Panc1 (cell line): Measurements from ENCODE around the gene RAB14. TPM values are rescaled to one million over a fixed set of nuclear protein-coding genes. Genes with fewer than 3 reads are reported as not detected.

Experiments
- ATAC-seq: fragments of 200-7000 bp; cut with Tn5 transposase; 2 replicates; pipeline ENCODE4 v1.9.1; 2020; ENCODE audit warnings: mild to moderate bottlenecking, moderate library complexity
- BruUV-seq: library from RNA; stranded (reverse); fragments of 400-500 nt; replicated peaks from 2 replicates; lab custom pipeline; 2021; lab: Mats Ljungman, UMichigan
- CTCF ChIA-PET: fragments of 300-600 bp; sonication (Branson Sonifier 250); formaldehyde crosslinking; loops from one replicate; lab custom pipeline; 2022; ENCODE audit warnings: antibody characterized with exemption; lab: Charles Lee
- POLR2A ChIA-PET: fragments of 300-600 bp; sonication (Branson Sonifier 250); formaldehyde crosslinking; loops from one replicate; lab custom pipeline; 2022; ENCODE audit warnings: antibody characterized with exemption; lab: Charles Lee
- DNase-seq: peaks from one replicate; pipeline ENCODE4 v3.0.0-alpha.2; 2010; ENCODE audit warnings: low read depth, low spot score
- H3K27ac ChIP-seq: 2 replicates; pipeline ENCODE4 v1.5.1; 2011; ENCODE audit warnings: mild to moderate bottlenecking, low read length, inconsistent platforms
- H3K27me3 ChIP-seq: fragments of 200-500 bp; sonication (Bioruptor generic); 2 replicates; pipeline ENCODE4 v1.6.0; 2014; ENCODE audit warnings: low read length, inconsistent platforms; ENCODE audit not compliant: control insufficient read depth, insufficient read depth
- H3K36me3 ChIP-seq: fragments of 200-500 bp; sonication (Bioruptor generic); 2 replicates; pipeline ENCODE4 v1.5.1; 2014; ENCODE audit warnings: inconsistent platforms, mild to moderate bottlenecking, low read length, moderate library complexity; ENCODE audit not compliant: control insufficient read depth, insufficient read depth
- H3K4me1 ChIP-seq: 2 replicates; pipeline ENCODE4 v1.5.1; 2011; ENCODE audit warnings: inconsistent platforms, mild to moderate bottlenecking, low read length, moderate library complexity; ENCODE audit not compliant: control insufficient read depth, insufficient read depth
- H3K4me3 ChIP-seq, 2 experiments: 2 replicates each; pipeline ENCODE4 v1.5.1; 2011 to 2012; ENCODE audit warnings: low read depth in 2 of 2, low read length in 2 of 2, mild to moderate bottlenecking in 2 of 2, inconsistent platforms in 1 of 2, moderate library complexity in 1 of 2
- H3K9me3 ChIP-seq: fragments of 200-500 bp; sonication (Bioruptor generic); 2 replicates; pipeline ENCODE4 v1.5.1; 2014; ENCODE audit warnings: low read depth, mild to moderate bottlenecking, inconsistent platforms, low read length, moderate library complexity; ENCODE audit not compliant: control insufficient read depth, insufficient read depth
- POLR2AphosphoS5 ChIP-seq: IDR thresholded peaks from 2 replicates; pipeline ENCODE4 v1.6.1; 2012; ENCODE audit warnings: mild to moderate bottlenecking, low read depth, low read length, moderate library complexity
- SIN3A ChIP-seq: IDR thresholded peaks from 2 replicates; pipeline ENCODE4 v1.6.1; 2012; ENCODE audit warnings: low read depth, mild to moderate bottlenecking, low read length, moderate library complexity, borderline replicate concordance; ENCODE audit not compliant: insufficient read depth
- TCF7L2 ChIP-seq: IDR thresholded peaks from 2 replicates; pipeline ENCODE4 v1.6.1; 2011; ENCODE audit warnings: mild to moderate bottlenecking, low read depth, low read length, inconsistent platforms
- in situ Hi-C: cut with HindIII; loops from 2 replicates; pipeline ENCODE4 v1.10.0; 2016; ENCODE audit warnings: low sequenced_read_pairs, low pct_unique_long_range_greater_than_20kb
- intact Hi-C: fragments of 100-400 bp; cut with micrococcal nuclease; formaldehyde crosslinking; loops from one replicate; pipeline ENCODE4 v1.10.0; 2022; ENCODE audit not compliant: unreplicated experiment
- total RNA-seq: library from RNA; stranded (reverse); gene quantifications from one replicate; pipeline ENCODE4 v1.2.1, GENCODE V29; 2021; ENCODE audit not compliant: unreplicated experiment
- TF ChIP-seq, protein P1 (sequence below), 2 experiments: IDR thresholded peaks; 2 replicates each; pipeline ENCODE4 v1.6.1; 2011 to 2012; ENCODE audit warnings: low read depth in 2 of 2, control low read depth in 1 of 2, low read length in 1 of 2, mild to moderate bottlenecking in 1 of 2, moderate library complexity in 1 of 2; ENCODE audit not compliant: insufficient read depth in 1 of 2
- TF ChIP-seq, protein P2 (sequence below): fragments of 450-650 bp; IDR thresholded peaks from 2 replicates; pipeline ENCODE4 v1.5.1; 2017; ENCODE audit warnings: mild to moderate bottlenecking

Gene RAB14
- total RNA-seq, 1 experiment from 2014 or later = 42.7 TPM

DNA sequence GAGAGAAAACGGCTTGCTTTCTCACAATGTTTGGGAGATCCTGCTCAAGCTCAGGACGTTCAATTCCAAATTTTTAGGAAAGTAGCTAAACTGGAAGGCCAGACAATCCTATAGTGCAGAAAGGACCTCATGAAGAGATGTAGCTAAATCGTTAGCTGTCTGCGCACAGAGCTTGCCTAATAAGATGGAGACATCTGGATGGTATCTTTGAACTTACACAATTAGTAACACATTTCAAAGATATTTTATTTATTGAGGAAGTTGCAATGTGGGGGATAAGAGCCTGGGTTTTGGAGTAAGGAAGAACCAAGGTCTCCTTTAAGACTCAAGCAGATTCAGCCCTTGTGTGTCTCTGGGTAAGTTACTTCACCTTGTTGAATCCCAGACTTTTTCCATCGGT lies 28.6 kb upstream of the RAB14 start:
- BruUV-seq = no TSS peak
- no peak for TF ChIP-seq SIN3A
- TF ChIP-seq, protein P1, sequence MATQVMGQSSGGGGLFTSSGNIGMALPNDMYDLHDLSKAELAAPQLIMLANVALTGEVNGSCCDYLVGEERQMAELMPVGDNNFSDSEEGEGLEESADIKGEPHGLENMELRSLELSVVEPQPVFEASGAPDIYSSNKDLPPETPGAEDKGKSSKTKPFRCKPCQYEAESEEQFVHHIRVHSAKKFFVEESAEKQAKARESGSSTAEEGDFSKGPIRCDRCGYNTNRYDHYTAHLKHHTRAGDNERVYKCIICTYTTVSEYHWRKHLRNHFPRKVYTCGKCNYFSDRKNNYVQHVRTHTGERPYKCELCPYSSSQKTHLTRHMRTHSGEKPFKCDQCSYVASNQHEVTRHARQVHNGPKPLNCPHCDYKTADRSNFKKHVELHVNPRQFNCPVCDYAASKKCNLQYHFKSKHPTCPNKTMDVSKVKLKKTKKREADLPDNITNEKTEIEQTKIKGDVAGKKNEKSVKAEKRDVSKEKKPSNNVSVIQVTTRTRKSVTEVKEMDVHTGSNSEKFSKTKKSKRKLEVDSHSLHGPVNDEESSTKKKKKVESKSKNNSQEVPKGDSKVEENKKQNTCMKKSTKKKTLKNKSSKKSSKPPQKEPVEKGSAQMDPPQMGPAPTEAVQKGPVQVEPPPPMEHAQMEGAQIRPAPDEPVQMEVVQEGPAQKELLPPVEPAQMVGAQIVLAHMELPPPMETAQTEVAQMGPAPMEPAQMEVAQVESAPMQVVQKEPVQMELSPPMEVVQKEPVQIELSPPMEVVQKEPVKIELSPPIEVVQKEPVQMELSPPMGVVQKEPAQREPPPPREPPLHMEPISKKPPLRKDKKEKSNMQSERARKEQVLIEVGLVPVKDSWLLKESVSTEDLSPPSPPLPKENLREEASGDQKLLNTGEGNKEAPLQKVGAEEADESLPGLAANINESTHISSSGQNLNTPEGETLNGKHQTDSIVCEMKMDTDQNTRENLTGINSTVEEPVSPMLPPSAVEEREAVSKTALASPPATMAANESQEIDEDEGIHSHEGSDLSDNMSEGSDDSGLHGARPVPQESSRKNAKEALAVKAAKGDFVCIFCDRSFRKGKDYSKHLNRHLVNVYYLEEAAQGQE (IDR thresholded peaks at IDR 0.05; ENCODE audit: insufficient read depth in 1 of 2, low read depth in 2 of 2, low read length in 1 of 2) = no peak
- TF ChIP-seq, protein P2, sequence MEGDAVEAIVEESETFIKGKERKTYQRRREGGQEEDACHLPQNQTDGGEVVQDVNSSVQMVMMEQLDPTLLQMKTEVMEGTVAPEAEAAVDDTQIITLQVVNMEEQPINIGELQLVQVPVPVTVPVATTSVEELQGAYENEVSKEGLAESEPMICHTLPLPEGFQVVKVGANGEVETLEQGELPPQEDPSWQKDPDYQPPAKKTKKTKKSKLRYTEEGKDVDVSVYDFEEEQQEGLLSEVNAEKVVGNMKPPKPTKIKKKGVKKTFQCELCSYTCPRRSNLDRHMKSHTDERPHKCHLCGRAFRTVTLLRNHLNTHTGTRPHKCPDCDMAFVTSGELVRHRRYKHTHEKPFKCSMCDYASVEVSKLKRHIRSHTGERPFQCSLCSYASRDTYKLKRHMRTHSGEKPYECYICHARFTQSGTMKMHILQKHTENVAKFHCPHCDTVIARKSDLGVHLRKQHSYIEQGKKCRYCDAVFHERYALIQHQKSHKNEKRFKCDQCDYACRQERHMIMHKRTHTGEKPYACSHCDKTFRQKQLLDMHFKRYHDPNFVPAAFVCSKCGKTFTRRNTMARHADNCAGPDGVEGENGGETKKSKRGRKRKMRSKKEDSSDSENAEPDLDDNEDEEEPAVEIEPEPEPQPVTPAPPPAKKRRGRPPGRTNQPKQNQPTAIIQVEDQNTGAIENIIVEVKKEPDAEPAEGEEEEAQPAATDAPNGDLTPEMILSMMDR = no peak
- no peak for TF ChIP-seq TCF7L2

DNA sequence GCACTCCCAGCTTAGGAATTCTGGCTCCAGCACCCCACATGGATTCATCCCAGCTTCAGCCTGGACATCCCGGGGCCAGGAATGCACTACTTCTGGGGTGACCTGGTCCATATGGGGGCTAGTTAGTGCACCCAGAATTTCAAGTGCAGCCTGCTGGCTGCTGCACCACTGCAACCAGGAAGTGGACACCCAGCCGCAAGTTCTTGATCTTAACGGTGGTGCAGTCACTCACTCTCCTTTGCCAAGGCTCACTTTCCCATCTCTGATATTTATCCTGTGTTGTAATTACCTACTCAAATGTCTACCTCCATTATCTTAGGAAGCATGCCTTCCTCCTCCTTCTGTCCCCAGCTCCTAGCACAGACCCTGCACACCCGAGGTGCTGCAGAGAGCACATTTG lies 26.2 kb upstream of the RAB14 start:
- ChIA-PET CTCF (no interaction called here), POLR2A (no interaction called here)
- no TSS peak for BruUV-seq
- H3K27ac ChIP-seq = no peak overlapping the region
- no peak overlapping the region for H3K4me3 ChIP-seq
- H3K4me1 ChIP-seq = no peaks in the 10 kb centered on the region; the same call in 1 of the 2 replicates
- TF ChIP-seq SIN3A (no peak), POLR2AphosphoS5 (no peak), TCF7L2 (no peak)
- TF ChIP-seq, protein P1 (IDR thresholded peaks at IDR 0.05; ENCODE audit: insufficient read depth in 1 of 2, low read depth in 2 of 2, low read length in 1 of 2) = no peak
- TF ChIP-seq, protein P2 = no peak
- no peaks in the 10 kb centered on the region for H3K36me3 ChIP-seq
- DNase-seq (no peak), ATAC-seq (no peak)
- in situ Hi-C loops (no loop called here), intact Hi-C loops (no loop called here)
- no peaks in the 10 kb centered on the region for H3K27me3 ChIP-seq
- H3K9me3 ChIP-seq = no peaks in the 10 kb centered on the region

More for the DNA sequence above, 28.6 kb upstream of the RAB14 start:
- no peak for ATAC-seq
- no peaks in the 10 kb centered on the region for H3K9me3 ChIP-seq
- DNase-seq = no peak
- in situ Hi-C loops (no loop called here), intact Hi-C loops (no loop called here)
- H3K27me3 ChIP-seq = no peaks in the 10 kb centered on the region
- no peak overlapping the region for H3K4me3 ChIP-seq
- POLR2A ChIA-PET = no interaction called here
- no peak overlapping the region for H3K27ac ChIP-seq
- no peaks in the 10 kb centered on the region; the same call in 1 of the 2 replicates for H3K4me1 ChIP-seq
- CTCF ChIA-PET = no interaction called here
- no peaks in the 10 kb centered on the region for H3K36me3 ChIP-seq
